GM19468 (cell line): ENCODE data around the gene ZSWIM5.
"Not testable (repeated sequence)": the region's sequence is repeated elsewhere in the genome, so short reads cannot be mapped to it uniquely, and the experiment has no call there.

Experiments
- ATAC-seq: cut with Tn5 transposase; IDR thresholded peaks from one replicate; pipeline ENCODE4 v1.9.1; 2021; ENCODE audit warnings: mild to moderate bottlenecking, moderate library complexity, moderate number of reproducible peaks; ENCODE audit not compliant: unreplicated experiment; ENCODE audit errors: extremely low read depth

Gene ZSWIM5

DNA sequence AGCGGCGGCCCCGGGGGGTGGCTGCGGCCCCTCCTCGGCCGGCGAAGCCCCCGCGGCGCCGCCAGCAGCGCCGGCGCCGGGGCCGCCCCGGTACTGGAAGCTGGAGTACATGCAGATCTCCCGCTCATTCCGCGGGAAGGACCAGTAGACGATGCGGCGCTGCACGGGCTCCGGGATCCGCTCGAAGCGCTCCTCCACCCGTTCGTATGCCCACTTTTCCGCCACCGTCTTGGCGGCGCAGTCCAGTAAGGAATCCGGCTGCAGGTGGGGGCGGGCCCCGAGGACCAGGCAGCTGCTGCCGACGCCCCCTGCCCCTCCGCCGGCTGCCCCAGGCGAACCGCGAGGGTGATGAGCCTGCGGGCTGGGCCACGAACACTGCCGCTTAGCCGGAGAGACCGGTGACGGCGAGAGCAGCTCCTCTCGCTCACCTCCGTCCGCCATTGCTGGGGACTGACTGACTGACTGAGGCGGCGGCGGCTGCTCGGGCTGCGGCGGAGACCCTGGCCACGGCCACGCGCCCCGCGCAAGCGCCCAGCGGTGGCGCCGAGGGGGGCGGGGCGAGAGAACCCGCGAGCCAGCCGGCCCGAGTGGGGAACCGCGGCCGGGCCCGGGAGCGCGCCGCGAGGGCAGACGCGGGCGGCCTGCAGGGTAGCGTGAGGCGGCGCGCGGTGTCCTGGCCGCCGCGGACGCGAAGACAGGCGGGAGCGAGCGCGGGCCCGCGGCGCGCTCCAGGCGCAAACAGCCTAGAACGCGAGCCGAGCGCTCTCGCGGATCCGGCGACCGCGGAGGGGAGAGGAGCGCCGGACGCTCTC, at the start of gene ZSWIM5:
Gene ZSWIM5, minus strand, starts transcription at position 696 of the 812 bp plus-strand sequence. Its CDS starts 255 bp downstream, at position 441.
- ATAC-seq, result no peak

DNA sequence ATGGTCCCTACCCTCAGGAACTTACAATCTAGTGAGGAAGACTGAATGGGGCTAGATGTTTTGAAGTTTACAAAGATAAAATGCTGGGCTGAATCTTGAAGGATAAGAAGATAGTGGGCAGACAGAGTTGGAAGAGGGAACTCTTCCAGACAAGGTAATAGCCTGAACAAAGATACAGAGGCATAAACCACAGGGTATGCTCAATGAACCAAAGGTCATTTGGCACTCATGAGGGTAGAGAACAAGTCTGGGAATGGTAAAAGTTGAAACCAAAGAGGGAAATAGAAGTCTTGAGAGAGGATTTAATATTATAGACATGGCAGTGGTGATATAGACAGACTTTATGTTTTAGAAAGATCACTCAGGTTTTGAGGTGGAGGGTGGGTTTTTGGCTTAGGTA, 48.1 kb upstream of the ZSWIM5 start:
- ATAC-seq, result no peak

DNA sequence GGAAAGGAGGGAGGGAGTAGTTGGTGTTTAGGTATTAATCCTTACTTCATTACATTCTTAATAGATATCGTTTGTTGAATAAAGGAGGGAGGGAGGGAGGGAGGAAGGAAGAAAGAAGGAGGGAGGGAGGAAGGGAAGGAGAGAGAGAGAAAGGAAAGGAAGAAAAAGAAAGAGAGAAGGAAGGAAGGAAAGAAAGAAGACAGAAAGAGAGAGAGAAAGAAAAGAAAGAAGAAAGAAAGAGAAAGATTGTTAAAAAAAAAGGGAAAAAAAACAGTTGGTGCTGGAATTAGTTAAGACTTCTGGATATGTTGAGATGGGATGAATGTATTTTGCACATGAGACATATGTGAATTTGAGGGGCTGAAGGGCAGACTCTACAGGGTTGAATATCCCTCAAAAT, 44.1 kb upstream of the ZSWIM5 start:
- ATAC-seq, result no peak

DNA sequence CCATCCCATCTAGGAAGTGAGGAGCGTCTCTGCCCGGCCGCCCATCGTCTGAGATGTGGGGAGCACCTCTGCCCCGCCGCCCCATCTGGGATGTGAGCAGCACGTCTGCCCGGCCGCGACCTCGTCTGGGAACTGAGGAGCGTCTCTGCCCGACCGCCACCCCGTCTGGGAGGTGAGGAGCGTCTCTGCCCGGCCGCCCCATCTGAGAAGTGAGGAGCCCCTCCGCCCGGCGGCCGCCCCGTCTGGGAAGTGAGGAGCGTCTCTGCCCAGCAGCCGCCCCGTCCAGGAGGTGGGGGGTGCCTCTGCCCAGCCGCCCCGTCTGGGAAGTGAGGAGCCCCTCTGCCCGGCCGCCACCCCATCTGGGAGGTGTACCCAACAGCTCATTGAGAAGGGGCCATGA, 41.6 kb upstream of the ZSWIM5 start:
- not testable (repeated sequence) for ATAC-seq

DNA sequence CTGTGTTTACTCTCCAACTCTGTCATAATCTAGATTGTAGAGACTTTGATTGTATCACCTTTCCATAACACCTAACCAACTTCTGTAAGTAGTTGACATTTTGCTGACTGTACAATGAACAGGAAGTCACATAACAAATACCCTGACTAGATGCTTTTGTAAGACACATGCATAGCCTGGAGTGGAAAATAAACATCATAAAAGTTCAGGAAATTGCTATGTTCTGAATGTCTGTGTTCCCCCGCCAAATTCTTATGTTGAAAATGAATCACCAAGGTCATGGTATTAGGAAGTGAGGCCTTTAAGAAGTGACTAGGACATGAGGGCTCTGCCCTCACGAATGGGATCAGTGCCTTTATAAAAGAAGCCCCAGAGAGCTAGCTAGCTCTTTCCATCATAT, 40.4 kb upstream of the ZSWIM5 start:
- ATAC-seq, result no peak

DNA sequence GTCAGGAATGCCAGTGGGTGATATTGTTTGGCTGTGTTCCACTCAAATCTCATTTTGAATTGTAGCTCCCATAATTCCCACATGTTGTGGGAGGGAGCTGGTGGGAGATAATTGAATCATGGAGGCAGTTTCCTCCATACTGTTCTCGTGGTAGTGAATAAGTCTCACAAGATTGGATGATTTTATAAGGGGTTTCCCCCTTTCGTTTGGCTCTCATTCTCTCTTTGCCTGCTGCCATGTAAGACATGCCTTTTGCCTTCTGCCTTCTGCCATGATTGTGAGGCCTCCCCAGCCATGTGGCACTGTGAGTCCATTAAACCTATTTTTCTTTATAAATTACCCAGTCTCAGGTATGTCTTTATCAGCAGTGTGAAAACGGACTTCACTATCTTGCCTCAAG, 40.0 kb upstream of the ZSWIM5 start:
- ATAC-seq, result not testable (repeated sequence)

DNA sequence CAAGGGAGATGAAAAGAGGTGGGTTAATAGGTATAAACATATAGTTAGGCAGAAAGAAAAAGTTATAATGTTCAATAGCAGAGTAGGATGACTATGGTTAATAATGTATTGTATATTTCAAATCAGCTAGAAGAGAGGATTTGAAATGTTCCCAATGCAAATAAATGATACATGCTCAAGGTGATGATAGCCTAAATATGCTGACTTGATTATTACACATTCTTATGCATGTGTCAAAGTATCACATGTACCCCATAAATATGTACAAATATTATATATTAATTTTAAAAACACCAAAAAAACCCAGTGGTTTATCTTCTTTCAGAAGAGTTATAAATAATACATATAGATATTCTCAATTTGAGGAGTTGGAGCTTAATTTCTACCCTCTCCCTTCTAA, 38.3 kb upstream of the ZSWIM5 start:
- no peak for ATAC-seq

DNA sequence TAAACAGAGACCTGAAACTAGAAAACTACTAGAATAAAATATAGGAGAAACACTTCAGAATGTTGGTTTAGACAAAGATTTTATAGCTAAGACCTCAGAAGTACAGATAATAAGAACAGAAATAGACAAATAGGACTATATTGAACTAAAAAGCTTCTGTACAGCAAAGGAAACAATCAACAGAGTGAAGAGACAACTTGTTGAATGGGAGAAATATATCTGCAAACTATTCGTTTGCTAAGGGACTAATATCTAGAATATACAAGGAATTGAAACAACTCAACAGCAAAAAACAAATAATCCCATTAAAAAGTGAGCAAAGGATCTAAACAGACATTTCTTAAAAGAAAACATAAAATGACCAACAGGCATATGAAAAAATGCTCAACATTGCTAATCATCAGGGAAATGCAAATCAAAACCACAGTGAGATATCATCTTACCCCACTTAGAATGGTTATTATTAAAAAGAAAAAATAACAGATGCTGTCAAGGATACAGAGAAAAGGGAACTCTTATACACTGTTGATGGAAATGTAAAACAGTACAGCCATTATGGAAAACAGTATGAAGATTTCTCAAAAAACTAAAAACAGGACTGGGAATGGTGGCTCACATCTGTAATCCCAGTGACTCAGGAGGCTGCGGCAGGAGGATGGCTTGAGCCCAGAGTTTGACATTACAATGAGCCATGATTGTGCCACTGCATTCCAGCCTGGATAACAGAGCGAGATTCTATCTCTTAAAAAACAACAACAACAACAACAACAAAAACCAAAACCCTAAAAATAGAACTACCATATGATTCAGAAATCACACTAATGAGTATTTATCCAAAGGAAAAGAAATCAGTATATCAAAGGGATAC, 37.3 kb upstream of the ZSWIM5 start:
- ATAC-seq, result no peak

DNA sequence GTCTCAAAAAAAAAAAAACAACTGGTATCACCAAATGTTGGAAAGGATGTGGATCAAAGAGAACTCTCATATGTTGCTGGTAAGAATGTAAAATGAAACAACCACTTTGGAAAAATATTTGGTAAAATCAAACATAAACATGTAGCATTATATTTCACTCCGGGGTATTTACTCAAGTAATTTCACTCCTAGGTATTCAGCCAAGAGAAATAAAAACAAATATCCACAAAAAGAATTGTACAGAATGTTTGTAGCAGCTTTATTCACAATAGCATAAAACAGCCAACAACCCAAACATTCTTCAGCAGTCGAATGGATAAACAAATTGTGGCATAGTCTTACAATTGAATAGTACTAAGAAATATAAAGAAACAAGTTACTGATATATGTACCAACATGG, 32.4 kb upstream of the ZSWIM5 start:
- ATAC-seq, result no peak

DNA sequence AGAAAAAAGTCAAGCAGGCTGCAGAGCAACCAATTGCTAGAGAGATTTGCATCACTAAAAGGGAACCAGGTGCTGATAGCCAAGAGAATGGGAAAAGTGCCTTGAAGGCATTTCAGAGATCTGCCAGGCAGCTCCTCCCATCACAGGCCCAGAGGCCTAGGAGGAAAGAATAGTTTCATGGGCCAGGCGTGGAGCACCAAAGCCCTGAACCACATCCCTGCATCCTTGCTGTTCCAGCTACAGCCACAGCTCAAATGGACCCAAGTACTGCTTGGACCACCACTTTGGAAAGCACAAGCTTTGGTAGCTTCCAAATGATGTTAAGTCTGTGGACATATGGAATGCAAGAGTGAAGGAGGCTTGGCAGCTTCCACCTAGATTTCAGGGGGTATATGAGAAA, 29.7 kb upstream of the ZSWIM5 start:
- ATAC-seq, result no peak

DNA sequence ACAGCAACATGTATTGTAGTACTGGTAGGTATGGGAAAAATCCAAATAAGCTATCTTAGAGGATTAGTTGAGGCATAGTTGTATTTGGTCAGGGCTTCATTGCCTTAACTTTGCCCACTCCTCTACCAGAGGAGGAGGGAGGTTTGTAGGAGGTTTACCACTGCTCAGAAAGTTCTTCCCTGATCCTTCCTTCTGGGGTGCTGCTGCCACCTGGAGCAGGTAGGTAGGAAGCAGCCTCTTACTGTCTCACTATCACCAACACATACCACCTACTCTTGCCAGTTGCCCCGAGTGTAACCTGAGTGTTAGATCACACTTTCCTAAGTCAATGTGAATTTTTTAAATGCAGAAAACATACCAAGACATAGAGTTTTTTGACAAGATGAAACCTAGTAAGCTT, 24.1 kb upstream of the ZSWIM5 start:
- ATAC-seq, result no peak

DNA sequence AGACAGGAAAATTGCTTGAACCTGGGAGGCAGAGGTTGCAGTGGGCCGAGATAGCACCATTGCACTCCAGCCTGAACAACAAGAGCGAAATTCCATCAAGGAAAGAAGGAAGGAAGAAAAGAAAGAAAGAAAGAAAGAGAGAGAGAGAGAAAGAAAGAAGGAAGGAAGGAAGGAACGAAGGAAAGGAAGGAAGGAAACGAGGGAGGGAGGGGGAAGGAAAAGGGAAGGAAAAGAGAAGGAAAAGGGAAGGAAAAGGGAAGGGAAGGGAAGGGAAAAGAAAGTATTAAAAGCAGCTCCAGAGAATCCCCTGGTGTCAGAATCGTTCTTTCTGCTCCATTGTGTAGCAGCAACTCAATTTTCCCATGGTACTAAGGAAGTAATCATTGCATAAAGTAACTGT, 19.2 kb upstream of the ZSWIM5 start:
- ATAC-seq, result no peak

DNA sequence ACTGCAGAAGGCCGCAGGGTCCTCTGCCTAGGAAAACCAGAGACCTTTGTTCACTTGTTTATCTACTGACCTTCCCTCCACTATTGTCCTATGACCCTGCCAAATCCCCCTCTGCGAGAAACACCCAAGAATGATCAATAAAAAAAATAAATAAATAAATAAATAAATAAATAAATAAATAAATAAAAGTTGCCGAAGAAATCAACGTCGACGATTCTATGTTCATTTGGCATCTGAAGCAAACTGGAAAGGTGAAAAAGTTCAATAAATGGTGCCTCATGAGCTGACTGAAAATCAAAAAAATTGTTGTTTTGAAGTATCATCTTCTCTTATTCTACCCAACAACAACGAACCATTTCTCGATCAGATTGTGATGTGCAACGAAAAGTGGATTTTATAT, 17.3 kb upstream of the ZSWIM5 start:
- not testable (repeated sequence) for ATAC-seq

DNA sequence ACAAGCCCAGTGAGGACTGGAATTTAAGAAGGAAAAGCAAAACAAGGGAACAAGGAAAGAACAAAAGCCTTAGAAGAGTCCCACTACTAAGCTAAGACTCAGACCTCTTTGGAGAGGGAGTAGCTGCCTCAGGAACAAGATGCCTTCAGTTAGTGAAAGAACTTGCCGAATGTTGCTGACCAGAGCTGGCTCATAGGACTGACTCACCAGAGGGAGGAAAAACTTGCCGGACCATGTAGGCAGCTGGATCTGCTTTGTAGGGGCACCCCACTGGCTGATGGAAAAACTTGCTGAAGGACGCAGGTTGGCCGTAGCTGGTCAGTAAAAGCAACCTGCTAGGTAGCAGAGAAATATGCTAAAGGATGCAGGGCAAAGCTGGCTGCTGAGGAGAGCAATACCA, 15.3 kb upstream of the ZSWIM5 start:
- no peak for ATAC-seq

DNA sequence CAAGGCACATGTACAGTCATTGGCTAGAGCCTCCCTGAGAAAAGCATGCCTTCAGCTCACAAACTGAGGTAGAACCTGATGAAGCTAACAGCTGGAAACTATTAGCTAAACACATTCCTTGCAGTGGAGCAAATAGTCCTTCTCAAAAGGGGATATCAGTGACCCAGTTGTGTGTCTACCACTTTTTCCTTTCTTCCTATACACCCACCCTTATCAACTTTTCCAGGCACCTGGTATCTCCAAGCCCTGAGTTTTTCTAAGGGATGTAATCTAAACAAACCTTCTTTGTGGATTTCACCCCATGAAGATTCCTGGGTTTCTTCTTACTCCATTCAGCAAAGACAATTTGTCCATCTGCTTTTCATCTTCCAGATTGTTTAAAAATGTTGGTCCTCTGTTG, 10.5 kb upstream of the ZSWIM5 start:
- ATAC-seq, result no peak

DNA sequence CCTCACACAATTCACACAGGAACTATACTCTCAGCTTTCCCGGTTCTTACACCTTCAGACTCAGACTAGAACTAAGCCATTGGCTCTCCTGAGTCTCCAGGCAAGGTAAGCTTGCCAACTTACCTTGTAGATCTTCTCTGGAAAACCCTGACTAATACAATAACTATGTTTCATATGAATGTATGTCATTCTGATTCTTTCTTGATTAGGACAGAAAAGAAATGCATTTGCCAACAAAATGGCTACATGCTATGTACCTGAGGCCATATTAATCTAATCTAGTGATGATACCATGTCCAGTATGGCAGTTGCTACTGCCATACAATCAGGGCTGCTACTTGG, 9.8 kb upstream of the ZSWIM5 start:
- ATAC-seq, result no peak

DNA sequence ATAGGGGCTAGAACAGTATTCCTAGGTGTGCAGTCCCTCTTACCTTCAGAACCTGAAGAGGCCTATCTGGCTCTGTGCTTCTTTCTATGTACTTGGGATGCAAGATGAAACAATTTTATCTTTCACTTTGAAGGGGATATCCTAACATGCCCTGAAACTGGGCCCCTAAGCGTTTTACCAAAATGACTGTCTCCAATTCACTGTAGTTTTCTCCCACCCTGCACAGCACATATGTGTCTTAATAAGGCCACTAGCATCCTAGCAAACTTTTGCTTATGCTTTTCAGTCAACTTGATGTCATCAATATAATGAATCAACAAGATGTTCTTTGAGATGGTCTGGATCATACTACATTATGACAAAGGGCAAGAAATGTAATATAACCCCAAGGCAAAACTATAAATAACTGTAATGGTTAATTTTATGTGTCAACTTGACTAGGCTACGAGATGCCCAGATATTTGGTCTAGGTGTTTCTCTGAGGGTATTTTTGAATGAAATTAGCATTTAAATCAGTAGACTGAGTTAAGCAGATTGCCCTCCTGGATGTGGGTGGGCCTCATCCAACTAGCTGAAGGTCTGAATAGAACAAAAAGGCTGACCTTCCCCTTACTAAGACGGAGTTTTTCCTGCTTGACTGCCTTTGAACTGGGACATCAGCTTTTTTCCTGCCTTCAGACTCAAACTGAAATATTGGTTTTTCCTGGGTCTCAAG, 9.2 kb upstream of the ZSWIM5 start:
- ATAC-seq, result no peak

DNA sequence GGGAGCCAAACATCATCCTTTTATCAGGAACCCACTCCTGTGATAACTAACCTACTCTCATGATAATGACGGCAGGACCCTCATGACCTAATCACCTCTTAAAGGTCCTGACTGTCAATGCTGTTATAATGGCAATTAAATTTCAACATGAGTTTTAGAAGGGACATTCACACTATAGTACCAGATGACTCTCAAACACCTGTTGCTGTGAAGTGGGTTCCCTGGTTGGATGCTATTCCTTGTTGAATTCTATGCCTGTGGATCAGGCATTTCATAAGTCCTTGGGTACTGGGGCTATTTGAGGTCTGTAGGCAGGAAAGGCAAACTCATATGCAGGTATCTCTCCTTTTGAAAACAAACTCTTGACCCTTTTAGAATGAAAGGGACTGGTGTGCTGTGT, 7.5 kb upstream of the ZSWIM5 start:
- ATAC-seq, result no peak

DNA sequence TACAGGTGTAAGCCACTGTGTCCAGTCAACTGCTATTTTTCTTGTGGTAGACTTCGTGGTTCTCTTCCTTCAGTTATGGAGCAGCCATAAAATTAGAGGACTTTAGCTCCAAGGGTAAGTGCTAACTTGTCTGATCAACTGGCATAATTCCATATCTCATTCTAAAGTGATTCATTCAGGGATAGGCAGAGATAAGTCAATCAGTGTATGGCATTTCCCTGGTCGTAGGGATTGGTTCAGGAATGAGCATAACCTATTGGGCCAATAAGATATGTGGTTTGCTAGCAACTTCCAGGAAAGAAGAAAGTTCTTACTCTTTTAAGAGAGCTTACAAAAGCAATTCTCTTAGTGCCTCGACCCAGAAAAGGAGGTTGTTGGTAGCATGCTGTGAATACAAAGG, 4.7 kb upstream of the ZSWIM5 start:
- ATAC-seq, result no peak

DNA sequence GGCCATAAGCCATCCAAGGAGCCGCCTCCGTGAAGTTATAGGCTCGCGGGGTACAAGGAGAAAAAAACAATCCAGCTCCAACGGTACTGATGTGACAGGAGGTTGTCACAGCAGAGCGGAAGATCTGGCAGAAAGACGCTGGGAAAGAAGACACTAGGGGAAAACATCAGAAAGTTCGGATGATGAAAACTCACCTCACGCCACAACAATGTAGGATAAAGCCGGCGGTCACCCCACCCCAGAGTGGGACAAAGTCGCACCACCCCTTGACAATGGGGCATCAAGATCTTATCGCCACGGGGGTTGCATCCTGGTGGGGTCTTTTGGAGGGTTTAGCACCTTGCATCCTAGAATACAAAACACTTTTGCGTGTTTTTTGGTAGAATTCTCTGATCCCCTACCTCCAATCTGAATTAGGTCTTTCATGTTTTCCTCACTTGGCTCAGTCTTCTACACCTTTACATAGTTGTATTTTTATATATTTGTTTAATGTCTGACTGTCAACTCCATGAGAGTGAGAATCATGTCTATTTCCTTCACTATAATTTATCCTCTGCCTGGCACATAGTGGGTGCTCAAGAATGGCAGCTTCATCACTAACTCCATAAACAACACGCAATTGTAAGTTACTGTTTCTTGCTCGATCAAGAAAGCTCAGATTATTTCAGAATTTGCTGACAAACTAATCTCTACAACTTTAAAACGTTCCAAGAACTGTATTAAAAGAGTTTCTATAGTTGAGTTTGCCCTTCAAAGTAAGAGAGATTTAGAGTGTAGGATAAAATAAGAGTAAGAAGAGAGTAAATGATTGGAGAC, 611 bp upstream of the ZSWIM5 start:
- no peak for ATAC-seq
